PC-9 (cell line): ENCODE results near the gene BBIP1. TPM values are rescaled to one million over a fixed set of nuclear protein-coding genes. Genes with fewer than 3 reads are reported as not detected.

Experiments used
- BruUV-seq: library from RNA; stranded (reverse); fragments of 400-500 nt; replicated peaks from 2 replicates; lab custom pipeline; 2021; lab: Mats Ljungman, UMichigan
- CTCF ChIA-PET: fragments of 300-600 bp; sonication (Branson Sonifier 250); formaldehyde crosslinking; loops from one replicate; lab custom pipeline; 2022; ENCODE audit warnings: antibody characterized with exemption; lab: Charles Lee
- POLR2A ChIA-PET: fragments of 300-600 bp; sonication (Branson Sonifier 250); formaldehyde crosslinking; loops from one replicate; lab custom pipeline; 2022; ENCODE audit warnings: antibody characterized with exemption; ENCODE audit not compliant: unreplicated experiment; lab: Charles Lee
- DNase-seq, 2 experiments: peaks; one replicate each; pipeline versions ENCODE4 v3.0.0 to v3.0.0-alpha.2; 2015 to 2022; ENCODE audit warnings: mixed read lengths in 1 of 2
- H2AFZ ChIP-seq: fragments of 200-600 bp; sonication (generic); 2 replicates; pipeline ENCODE4 v1.8.1; 2017; ENCODE audit warnings: antibody characterized with exemption
- H3F3A ChIP-seq: fragments of 200-600 bp; sonication (generic); 2 replicates; pipeline ENCODE4 v1.8.1; 2017; ENCODE audit warnings: antibody characterized with exemption, mild to moderate bottlenecking, low read depth; ENCODE audit not compliant: insufficient read depth
- H3K27ac ChIP-seq: fragments of 200-600 bp; sonication (generic); 2 replicates; pipeline ENCODE4 v1.6.1; 2016; ENCODE audit warnings: mixed run types
- H3K27me3 ChIP-seq: fragments of 200-600 bp; sonication (generic); 2 replicates; pipeline ENCODE4 v1.6.1; 2016; ENCODE audit warnings: low read depth, mixed run types; ENCODE audit not compliant: insufficient read depth
- H3K36me3 ChIP-seq: fragments of 200-600 bp; sonication (generic); 2 replicates; pipeline ENCODE4 v1.6.1; 2016; ENCODE audit warnings: low read depth, mixed run types
- H3K4me1 ChIP-seq: fragments of 200-600 bp; sonication (generic); replicated peaks from 2 replicates; pipeline ENCODE4 v1.6.1; 2016; ENCODE audit warnings: mixed run types; ENCODE audit not compliant: insufficient read depth
- H3K4me2 ChIP-seq: fragments of 200-600 bp; sonication (generic); 2 replicates; pipeline ENCODE4 v1.6.1; 2017; ENCODE audit warnings: mixed run types
- H3K4me3 ChIP-seq: fragments of 200-600 bp; sonication (generic); 2 replicates; pipeline ENCODE4 v1.6.1; 2016; ENCODE audit warnings: mixed run types
- H3K79me2 ChIP-seq: fragments of 200-600 bp; sonication (generic); 2 replicates; pipeline ENCODE4 v1.6.1; 2017; ENCODE audit warnings: low read depth, mixed run types
- H3K9me2 ChIP-seq: fragments of 200-600 bp; sonication (generic); 2 replicates; pipeline ENCODE4 v1.8.1; 2017; ENCODE audit warnings: mild to moderate bottlenecking; ENCODE audit not compliant: insufficient read depth
- H3K9me3 ChIP-seq: fragments of 200-600 bp; sonication (generic); 2 replicates; pipeline ENCODE4 v1.8.1; 2016; ENCODE audit warnings: low read depth; ENCODE audit not compliant: insufficient read depth
- H4K20me1 ChIP-seq: fragments of 200-600 bp; sonication (generic); 2 replicates; pipeline ENCODE4 v1.8.1; 2017; ENCODE audit not compliant: insufficient read depth
- EZH2 ChIP-seq: fragments of 200-600 bp; sonication (generic); IDR thresholded peaks from 2 replicates; pipeline ENCODE4 v1.8.0; 2017; ENCODE audit warnings: antibody characterized with exemption, low read depth
- intact Hi-C: fragments of 100-400 bp; cut with micrococcal nuclease; formaldehyde crosslinking; loops from one replicate; pipeline ENCODE4 v1.10.0; 2022; ENCODE audit not compliant: unreplicated experiment
- total RNA-seq: library from RNA; stranded (reverse); gene quantifications from 2 replicates; pipeline ENCODE4 v1.2.3, GENCODE V29; 2021
- TF ChIP-seq, protein P1 (sequence below): fragments of 200-600 bp; sonication (generic); conservative IDR thresholded peaks from 2 replicates; pipeline ENCODE4 v1.6.1; 2017; ENCODE audit warnings: mixed run types, antibody characterized with exemption, mild to moderate bottlenecking, moderate library complexity

BBIP1 gene
- total RNA-seq, 1 experiment from 2014 or later: 14.9 TPM

DNA sequence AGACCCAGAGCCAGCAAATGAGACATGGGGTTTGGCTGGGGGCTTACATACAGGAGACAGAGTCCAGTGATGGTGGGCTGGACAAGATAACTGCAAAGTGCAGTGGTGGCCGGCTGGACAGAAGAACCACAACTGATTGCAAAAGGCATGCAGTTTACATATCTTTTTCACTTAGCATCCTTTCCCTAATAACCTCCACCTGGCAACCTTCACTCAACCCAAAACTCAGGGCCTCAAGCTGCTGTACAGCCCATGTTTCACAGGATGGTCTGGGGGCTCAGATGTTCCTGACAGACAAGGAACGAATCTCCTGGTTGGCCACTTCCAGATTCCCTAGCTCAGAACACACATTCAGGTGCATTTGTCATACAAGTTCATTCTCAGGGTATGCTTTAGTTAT is 55.0 kb downstream of the BBIP1 start:
- TF ChIP-seq EZH2: no peak
- TF ChIP-seq, protein P1, sequence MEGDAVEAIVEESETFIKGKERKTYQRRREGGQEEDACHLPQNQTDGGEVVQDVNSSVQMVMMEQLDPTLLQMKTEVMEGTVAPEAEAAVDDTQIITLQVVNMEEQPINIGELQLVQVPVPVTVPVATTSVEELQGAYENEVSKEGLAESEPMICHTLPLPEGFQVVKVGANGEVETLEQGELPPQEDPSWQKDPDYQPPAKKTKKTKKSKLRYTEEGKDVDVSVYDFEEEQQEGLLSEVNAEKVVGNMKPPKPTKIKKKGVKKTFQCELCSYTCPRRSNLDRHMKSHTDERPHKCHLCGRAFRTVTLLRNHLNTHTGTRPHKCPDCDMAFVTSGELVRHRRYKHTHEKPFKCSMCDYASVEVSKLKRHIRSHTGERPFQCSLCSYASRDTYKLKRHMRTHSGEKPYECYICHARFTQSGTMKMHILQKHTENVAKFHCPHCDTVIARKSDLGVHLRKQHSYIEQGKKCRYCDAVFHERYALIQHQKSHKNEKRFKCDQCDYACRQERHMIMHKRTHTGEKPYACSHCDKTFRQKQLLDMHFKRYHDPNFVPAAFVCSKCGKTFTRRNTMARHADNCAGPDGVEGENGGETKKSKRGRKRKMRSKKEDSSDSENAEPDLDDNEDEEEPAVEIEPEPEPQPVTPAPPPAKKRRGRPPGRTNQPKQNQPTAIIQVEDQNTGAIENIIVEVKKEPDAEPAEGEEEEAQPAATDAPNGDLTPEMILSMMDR: no peak
- no TSS peak for BruUV-seq
- Histone ChIP-seq H3K79me2 (no peaks in the 10 kb centered on the region), H3K36me3 (no peaks in the 10 kb centered on the region), H3K4me1 (peaks cover 21% of the 10 kb centered on the region), H3K9me3 (no peaks in the 10 kb centered on the region), H3F3A (peaks cover 11% of the 10 kb centered on the region; the same call in 1 of the 2 replicates), H2AFZ (no peak overlapping the region), H4K20me1 (no peaks in the 10 kb centered on the region), H3K9me2 (no peaks in the 10 kb centered on the region), H3K4me2 (no peak overlapping the region), H3K27me3 (no peaks in the 10 kb centered on the region), H3K27ac (no peak overlapping the region), H3K4me3 (no peak overlapping the region)
- ChIA-PET CTCF (no interaction called here), POLR2A (no interaction called here)
- intact Hi-C loops: no loop called here
- no peak for DNase-seq

DNA sequence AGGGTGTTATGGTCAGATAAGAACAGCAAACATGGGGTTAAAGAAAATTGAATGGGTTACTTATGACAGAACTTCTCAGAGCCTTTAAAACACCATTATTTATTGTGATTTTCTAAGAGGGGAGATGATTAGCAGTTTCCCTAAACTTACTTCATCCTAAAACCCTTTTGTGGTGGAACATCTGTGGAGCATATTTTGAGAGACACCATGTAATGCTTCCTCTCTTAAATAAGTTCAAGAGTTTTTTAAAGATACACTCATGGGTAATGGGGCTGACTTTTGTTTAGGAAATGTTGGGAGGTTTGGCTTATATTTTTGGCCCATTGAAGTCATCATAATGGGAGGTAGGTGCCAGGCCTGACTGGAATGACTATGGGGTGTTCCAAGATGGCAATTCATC is 55.6 kb downstream of the BBIP1 start:
- H4K20me1 ChIP-seq: no peaks in the 10 kb centered on the region
- H3K36me3 ChIP-seq: no peaks in the 10 kb centered on the region
- POLR2A ChIA-PET: no interaction called here
- no peaks in the 10 kb centered on the region for H3K9me3 ChIP-seq
- H3K4me1 ChIP-seq: peaks cover 21% of the 10 kb centered on the region
- BruUV-seq: no TSS peak
- no peak overlapping the region for H3K27ac ChIP-seq
- H3F3A ChIP-seq: peaks cover 11% of the 10 kb centered on the region; the same call in 1 of the 2 replicates
- H3K27me3 ChIP-seq: no peaks in the 10 kb centered on the region
- intact Hi-C loops: no loop called here
- no peak overlapping the region for H2AFZ ChIP-seq
- H3K4me3 ChIP-seq: no peak overlapping the region
- DNase-seq: no peak
- TF ChIP-seq, protein P1: no peak
- TF ChIP-seq EZH2: no peak
- no peaks in the 10 kb centered on the region for H3K9me2 ChIP-seq
- CTCF ChIA-PET: no interaction called here
- no peaks in the 10 kb centered on the region for H3K79me2 ChIP-seq
- no peak overlapping the region for H3K4me2 ChIP-seq

DNA sequence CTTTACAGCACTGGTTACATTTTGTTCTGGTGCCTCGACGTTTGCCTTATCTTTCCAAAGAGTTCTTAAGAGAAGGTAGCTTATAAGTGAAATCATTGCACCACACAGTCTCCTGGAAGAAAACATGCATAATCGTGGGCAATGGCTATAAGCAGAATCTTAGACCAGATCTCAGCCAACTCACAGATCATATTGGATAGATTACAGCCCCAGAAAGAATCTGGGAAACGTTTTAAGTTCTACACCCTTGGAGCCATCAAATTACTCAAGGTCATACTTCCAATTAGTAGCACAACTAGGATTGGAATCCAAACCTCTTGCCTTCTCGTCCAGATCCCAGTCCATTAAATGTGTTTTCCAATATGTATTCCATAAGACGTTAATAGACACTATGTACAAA is 56.0 kb downstream of the BBIP1 start:
- Histone ChIP-seq H3K4me2 (no peak overlapping the region), H3K36me3 (no peaks in the 10 kb centered on the region), H3K27ac (no peak overlapping the region), H3F3A (peaks cover 11% of the 10 kb centered on the region; the same call in 1 of the 2 replicates), H3K9me2 (no peaks in the 10 kb centered on the region), H3K4me3 (no peak overlapping the region), H3K9me3 (no peaks in the 10 kb centered on the region), H3K4me1 (peaks cover 21% of the 10 kb centered on the region), H2AFZ (no peak overlapping the region), H3K79me2 (no peaks in the 10 kb centered on the region), H3K27me3 (no peaks in the 10 kb centered on the region), H4K20me1 (no peaks in the 10 kb centered on the region)
- POLR2A ChIA-PET: no interaction called here
- no peak for DNase-seq
- BruUV-seq: no TSS peak
- CTCF ChIA-PET: no interaction called here
- TF ChIP-seq, protein P1: no peak
- TF ChIP-seq EZH2: no peak
- intact Hi-C loops: no loop called here
